Activated naive CD4-positive, alpha-beta T cell treated with anti-CD3 and anti-CD28 coated beads for 36 hours (primary cell): ENCODE data around the gene EIF5. TPM values are rescaled to one million over a fixed set of nuclear protein-coding genes. Genes with fewer than 3 reads are reported as not detected.

Experiments used
- CTCF ChIA-PET: fragments of 350-600 bp; sonication (Branson Sonifier 250); formaldehyde crosslinking; loops from one replicate; lab custom pipeline; 2021; ENCODE audit warnings: antibody characterized with exemption; lab: Charles Lee
- DNase-seq: peaks from one replicate; pipeline ENCODE4 v3.0.0-alpha.2; 2020
- H3K27ac Mint-ChIP-seq: one replicate; pipeline ENCODE4 v1.8.0; 2021; ENCODE audit warnings: mild to moderate bottlenecking, mixed read lengths
- H3K27me3 Mint-ChIP-seq: one replicate; pipeline ENCODE4 v1.8.0; 2021; ENCODE audit warnings: low read depth, mixed read lengths
- H3K36me3 Mint-ChIP-seq: one replicate; pipeline ENCODE4 v1.8.0; 2021; ENCODE audit warnings: low read depth, mixed read lengths
- H3K4me1 Mint-ChIP-seq: one replicate; pipeline ENCODE4 v1.8.0; 2021; ENCODE audit warnings: low read depth, mixed read lengths
- H3K4me3 Mint-ChIP-seq: one replicate; pipeline ENCODE4 v1.8.0; 2021; ENCODE audit warnings: mild to moderate bottlenecking, moderate library complexity, mixed read lengths
- H3K9me3 Mint-ChIP-seq: one replicate; pipeline ENCODE4 v1.8.0; 2021; ENCODE audit warnings: mixed read lengths
- intact Hi-C: fragments of 100-400 bp; cut with micrococcal nuclease; formaldehyde crosslinking; loops from one replicate; pipeline ENCODE4 v1.15.1; 2023
- total RNA-seq, 2 experiments: library from RNA; stranded (reverse); gene quantifications; one replicate each; pipeline ENCODE4 v1.2.3, GENCODE V29; 2021

EIF5 gene
- total RNA-seq, 2 experiments from 2014 or later: 117 to 121 TPM

DNA sequence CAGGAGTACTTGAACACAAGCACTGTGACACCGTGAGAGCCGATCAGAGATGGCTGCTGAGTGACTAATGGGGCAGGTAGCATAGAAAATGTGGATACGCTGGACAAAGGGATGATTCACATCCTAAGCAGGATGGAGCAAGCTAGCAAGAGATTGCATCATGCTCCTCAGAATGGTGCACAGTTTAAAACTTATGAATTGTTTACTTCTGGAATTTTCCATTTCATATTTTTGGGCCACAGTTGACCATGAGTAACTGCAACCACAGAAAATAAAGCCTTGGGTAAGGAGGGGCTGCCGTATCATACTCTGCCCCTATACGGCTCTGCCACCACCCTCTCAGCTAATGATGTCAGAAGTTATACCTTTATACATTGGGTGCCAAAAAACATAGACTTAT, 27.8 kb downstream of the EIF5 start:
- Mint-ChIP-seq H3K4me1 (peaks cover 7% of the 10 kb centered on the region), H3K9me3 (peaks cover 20% of the 10 kb centered on the region), H3K36me3 (peaks cover 10% of the 10 kb centered on the region), H3K27ac (peak overlapping the region; percentile 71), H3K4me3 (no peak overlapping the region), H3K27me3 (peaks cover 9% of the 10 kb centered on the region)
- peak; percentile 49 for DNase-seq
- intact Hi-C loops: no loop called here
- CTCF ChIA-PET: interaction anchor here (1.6 kb wide), 1 partner anchor 28 kb away, joined by 5 read pairs; no protein-coding TSS in a partner anchor

DNA sequence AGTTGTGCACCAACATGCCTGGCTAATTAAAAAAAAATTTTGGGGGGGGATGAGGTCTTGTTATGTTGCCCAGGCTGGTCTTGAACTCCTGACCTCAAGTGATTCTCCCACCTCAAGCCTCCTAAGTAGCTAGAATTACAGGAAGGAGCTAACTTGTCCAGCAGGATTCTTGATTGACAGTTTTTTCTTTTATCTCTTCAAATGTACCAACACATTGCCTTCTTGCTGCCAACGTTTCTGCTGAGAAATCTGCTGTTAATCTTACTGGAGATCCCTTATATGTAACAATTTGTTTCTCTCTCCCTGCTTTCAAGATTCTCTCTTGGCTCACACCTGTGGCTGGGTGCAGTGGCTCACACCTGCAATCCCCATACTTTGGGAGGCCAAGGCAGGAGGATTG, 28.7 kb downstream of the EIF5 start:
- Mint-ChIP-seq H3K9me3 (peaks cover 20% of the 10 kb centered on the region), H3K4me3 (no peak overlapping the region), H3K4me1 (peaks cover 5% of the 10 kb centered on the region), H3K36me3 (peaks cover 10% of the 10 kb centered on the region), H3K27me3 (peaks cover 4% of the 10 kb centered on the region), H3K27ac (no peak overlapping the region)
- CTCF ChIA-PET: interaction anchor here (1.6 kb wide), 1 partner anchor 28 kb away, joined by 5 read pairs; no protein-coding TSS in a partner anchor
- intact Hi-C loops: no loop called here
- DNase-seq: no peak

DNA sequence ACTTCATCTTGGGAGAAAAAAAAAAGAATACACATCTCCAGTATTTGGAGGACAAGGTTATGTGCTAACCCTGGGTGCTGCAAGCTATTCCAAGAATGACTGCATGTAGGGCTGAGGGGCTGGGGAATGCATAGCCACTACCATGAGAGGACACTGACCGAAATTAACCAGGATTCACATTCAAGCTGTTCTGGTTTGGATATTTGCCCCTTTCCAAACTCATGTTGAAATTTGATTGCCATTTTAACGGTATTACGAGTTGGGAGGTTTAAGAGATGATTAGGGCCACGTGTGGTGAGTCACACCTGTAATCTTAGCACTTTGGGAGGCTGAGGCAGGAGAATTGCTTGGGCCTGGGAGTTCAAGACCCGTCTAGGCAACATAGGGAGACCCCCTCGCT, 32.7 kb downstream of the EIF5 start:
- Mint-ChIP-seq H3K27ac (no peak overlapping the region), H3K9me3 (peaks cover 18% of the 10 kb centered on the region), H3K4me1 (peaks cover 3% of the 10 kb centered on the region), H3K36me3 (peaks cover 9% of the 10 kb centered on the region), H3K4me3 (no peak overlapping the region), H3K27me3 (no peaks in the 10 kb centered on the region)
- no peak for DNase-seq
- intact Hi-C loops: no loop called here
- CTCF ChIA-PET: interaction anchor here (0.8 kb wide), 1 partner anchor 14 kb away, joined by 3 read pairs; no protein-coding TSS in a partner anchor

DNA sequence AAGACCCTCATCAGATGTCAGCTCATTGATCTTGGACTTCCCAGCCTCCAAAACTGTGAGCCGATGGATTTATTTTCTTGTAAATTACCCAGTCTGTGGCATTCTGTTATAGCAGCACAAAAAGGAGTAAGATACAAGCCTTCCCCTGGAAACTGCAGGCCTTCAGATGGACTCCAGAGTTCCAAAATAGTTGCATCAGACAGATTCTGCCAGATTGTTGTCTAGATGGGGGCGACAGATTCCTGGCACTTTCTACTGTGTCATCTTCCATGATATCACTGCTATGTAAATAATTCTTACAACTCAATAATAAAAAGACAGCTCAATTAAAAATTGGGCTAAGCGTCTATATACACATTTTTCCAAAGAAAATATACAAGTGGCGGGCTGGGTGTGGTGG, 34.0 kb downstream of the EIF5 start:
- intact Hi-C loops: no loop called here
- Mint-ChIP-seq H3K36me3 (peaks cover 3% of the 10 kb centered on the region), H3K9me3 (peaks cover 9% of the 10 kb centered on the region), H3K4me3 (no peak overlapping the region), H3K27me3 (no peaks in the 10 kb centered on the region), H3K27ac (no peak overlapping the region), H3K4me1 (no peaks in the 10 kb centered on the region)
- no peak for DNase-seq
- CTCF ChIA-PET: no interaction called here

DNA sequence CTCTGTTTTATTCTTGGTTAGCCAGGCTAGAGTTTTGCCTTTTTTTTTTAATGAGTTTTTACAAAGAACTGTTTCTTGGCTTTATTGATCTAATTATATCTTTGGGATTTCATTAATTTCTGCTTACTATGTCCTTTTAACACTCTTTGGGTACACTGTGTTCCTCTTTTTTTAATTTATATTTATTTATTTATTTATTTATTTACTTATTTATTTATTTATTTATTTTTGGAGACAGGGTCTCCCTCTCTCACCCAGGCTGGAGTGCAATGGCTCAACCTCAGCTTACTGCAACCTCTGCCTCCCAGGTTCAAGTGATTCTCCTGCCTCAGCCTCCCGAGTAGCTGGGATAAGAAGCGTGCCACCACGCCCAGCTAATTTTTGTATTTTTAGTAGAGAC, 36.0 kb downstream of the EIF5 start:
- CTCF ChIA-PET: interaction anchor here (0.6 kb wide), 1 partner anchor 120 kb away, joined by 6 read pairs; no protein-coding TSS in a partner anchor
- Mint-ChIP-seq H3K4me1 (no peaks in the 10 kb centered on the region), H3K36me3 (no peaks in the 10 kb centered on the region), H3K9me3 (no peaks in the 10 kb centered on the region), H3K27me3 (no peaks in the 10 kb centered on the region), H3K4me3 (no peak overlapping the region), H3K27ac (no peak overlapping the region)
- intact Hi-C loops: no loop called here
- no peak for DNase-seq

DNA sequence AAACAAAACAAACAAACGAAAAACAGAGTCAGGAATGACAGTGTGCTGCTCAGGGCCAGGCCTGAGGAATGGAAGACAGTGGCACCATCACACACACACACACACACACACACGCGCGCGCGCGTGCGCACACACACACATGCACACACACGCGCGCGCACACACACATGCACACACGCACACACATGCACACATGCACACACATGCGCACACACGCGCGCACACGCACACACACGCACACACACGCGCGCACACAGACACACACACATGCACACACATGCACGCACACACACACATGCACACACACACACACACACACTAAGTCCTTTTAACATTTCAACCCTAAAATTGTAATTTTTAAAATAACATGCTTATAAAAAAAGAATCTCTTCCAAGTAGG, 38.0 kb downstream of the EIF5 start:
- Mint-ChIP-seq H3K27me3 (no peaks in the 10 kb centered on the region), H3K36me3 (no peaks in the 10 kb centered on the region), H3K27ac (no peak overlapping the region), H3K9me3 (no peaks in the 10 kb centered on the region), H3K4me1 (no peaks in the 10 kb centered on the region), H3K4me3 (no peak overlapping the region)
- DNase-seq: no peak
- intact Hi-C loops: no loop called here
- CTCF ChIA-PET: interaction anchor here (0.9 kb wide), 1 partner anchor 19 kb away, joined by 3 read pairs; no protein-coding TSS in a partner anchor

DNA sequence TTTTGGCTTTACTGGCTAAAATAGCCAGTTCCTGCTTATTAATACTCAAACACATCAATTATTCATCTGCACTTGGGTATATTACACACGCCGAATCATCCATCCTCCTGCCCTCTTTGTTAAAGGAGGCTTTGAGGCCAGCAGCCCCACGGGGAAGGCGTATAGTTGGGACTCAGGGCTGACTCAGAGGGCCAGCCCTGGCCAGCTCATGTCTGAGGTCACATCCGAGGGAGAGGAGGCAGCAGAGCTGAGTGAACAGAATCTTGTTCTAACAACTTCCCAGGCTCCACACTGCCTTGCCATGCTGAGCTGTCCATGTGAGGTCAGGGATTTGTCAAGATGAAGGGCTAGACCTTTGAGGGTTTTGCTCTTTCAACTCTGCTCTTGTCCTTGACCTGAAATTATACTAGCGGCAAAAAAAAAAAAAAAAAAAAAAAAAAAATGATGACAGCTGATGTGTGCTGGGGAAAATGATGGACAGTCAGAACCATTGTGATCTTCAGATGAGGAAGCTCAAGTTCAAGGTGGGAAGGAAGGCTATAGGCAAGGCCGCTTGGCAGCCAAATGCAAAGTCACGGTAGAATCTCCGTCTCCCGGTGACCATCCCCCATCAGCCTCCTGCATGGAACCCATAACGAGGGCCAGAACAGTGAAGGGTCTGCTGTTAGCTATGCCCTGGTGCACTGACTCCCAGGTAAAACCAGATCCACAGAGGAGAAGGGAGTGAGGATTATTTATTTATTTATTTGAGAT, 38.7 kb downstream of the EIF5 start:
- intact Hi-C loops: no loop called here
- Mint-ChIP-seq H3K27ac (no peak overlapping the region), H3K4me1 (no peaks in the 10 kb centered on the region), H3K9me3 (no peaks in the 10 kb centered on the region), H3K36me3 (no peaks in the 10 kb centered on the region), H3K27me3 (no peaks in the 10 kb centered on the region), H3K4me3 (no peak overlapping the region)
- DNase-seq: no peak
- CTCF ChIA-PET: interaction anchor here (0.9 kb wide), 1 partner anchor 19 kb away, joined by 3 read pairs; no protein-coding TSS in a partner anchor

DNA sequence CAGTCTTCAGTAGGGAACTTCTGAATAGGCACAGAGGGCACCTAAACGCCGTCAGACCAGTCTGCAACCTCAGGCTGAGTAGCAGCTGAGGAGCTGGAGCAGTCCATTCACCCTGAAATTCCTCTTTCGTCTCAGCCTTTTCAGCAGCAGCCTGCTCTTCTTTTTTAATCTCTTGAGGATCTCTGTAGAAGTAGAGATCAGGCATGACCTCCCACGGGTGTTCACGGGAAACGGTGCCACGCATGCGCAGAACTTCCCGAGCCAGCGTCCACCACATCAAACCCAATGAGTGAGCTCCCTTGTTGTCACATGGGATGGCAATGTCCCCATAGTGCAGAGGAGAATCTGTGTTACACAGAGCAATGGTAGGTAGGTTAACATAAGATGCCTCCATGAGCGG, 40.1 kb downstream of the EIF5 start:
- Mint-ChIP-seq H3K4me1 (no peaks in the 10 kb centered on the region), H3K27ac (no peak overlapping the region), H3K9me3 (no peaks in the 10 kb centered on the region), H3K4me3 (no peak overlapping the region), H3K36me3 (no peaks in the 10 kb centered on the region), H3K27me3 (no peaks in the 10 kb centered on the region)
- intact Hi-C loops: no loop called here
- DNase-seq: no peak
- CTCF ChIA-PET: interaction anchor here (0.8 kb wide), 2 partner anchors 17 to 47 kb away, joined by 3 to 4 read pairs; no protein-coding TSS in a partner anchor

DNA sequence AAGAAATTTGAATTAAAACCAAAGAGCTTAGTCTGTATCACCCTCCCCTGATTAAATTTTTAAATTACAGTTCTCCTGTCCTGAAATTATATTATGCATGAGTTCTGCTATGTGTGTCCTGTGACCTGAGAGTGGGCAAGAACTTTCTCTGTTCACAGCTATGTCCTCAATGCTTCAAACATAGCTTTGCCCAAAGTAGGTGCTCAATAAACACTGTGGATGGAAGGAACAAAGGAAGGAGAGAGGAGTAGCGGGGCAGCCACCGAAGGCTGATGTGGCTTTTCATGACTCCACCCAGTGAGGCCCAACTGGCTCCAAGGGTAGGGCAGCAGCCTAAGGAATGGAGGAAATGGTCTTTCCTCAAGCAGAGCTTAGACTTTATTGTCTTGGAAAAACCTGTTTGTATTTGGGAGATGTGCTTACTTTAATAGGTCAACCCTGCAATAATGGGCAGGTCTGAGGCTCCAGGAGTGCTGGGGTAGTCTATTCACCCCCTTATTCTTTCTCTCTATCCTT, 43.5 kb downstream of the EIF5 start:
- H3K27ac Mint-ChIP-seq: no peak overlapping the region
- H3K27me3 Mint-ChIP-seq: peaks cover 4% of the 10 kb centered on the region
- H3K4me3 Mint-ChIP-seq: no peak overlapping the region
- intact Hi-C loops: no loop called here
- CTCF ChIA-PET: interaction anchor here (1.4 to 3.3 kb wide), 2 partner anchors 13 to 16 kb away, joined by 7 to 12 read pairs; no protein-coding TSS in a partner anchor
- H3K9me3 Mint-ChIP-seq: no peaks in the 10 kb centered on the region
- H3K36me3 Mint-ChIP-seq: no peaks in the 10 kb centered on the region
- DNase-seq: no peak
- H3K4me1 Mint-ChIP-seq: peaks cover 9% of the 10 kb centered on the region

DNA sequence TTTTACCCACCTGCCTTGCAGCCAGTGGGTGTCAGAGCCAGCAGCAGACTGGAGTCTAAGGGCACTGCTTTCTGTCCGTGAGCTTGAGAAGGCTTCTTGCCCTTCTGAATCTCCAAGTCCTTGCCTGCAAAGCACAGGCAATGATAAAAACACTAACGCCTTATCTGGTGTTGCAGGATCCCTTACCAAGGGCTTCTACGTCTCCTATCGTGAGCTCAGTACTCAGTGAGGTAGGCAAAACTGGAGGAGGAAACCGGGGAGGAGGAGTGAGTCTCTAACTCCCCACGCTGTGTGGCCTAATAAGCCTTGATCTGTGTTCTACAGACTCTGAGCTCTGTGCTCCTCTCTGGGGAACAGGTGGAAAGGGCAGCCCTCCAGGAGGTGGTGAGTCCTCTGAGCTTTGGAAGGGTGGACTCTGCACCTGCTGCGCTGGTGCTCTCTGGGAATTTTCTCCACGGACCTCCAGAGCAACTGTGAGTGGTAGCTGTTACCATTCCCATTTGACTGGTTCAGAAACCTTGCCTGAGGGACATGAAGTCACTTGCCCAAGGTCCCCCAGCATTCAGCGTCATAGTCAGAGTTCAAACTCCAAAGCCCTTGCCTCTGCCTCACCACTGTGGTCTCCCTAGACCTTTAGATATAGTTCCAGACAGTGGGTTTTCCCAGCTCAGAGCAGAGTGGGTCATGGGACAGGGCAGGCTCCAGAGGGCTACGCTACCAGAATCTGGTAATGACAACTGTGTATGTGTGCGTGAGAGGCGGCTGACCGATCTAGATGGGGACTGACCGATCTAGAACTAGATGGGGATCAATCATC, 44.2 kb downstream of the EIF5 start:
- Mint-ChIP-seq H3K27me3 (peaks cover 4% of the 10 kb centered on the region), H3K27ac (no peak overlapping the region), H3K4me1 (peaks cover 12% of the 10 kb centered on the region), H3K9me3 (no peaks in the 10 kb centered on the region), H3K36me3 (no peaks in the 10 kb centered on the region), H3K4me3 (no peak overlapping the region)
- no peak for DNase-seq
- intact Hi-C loops: no loop called here
- CTCF ChIA-PET: interaction anchor here (1.4 to 3.3 kb wide), 2 partner anchors 12 to 15 kb away, joined by 7 to 12 read pairs; no protein-coding TSS in a partner anchor

DNA sequence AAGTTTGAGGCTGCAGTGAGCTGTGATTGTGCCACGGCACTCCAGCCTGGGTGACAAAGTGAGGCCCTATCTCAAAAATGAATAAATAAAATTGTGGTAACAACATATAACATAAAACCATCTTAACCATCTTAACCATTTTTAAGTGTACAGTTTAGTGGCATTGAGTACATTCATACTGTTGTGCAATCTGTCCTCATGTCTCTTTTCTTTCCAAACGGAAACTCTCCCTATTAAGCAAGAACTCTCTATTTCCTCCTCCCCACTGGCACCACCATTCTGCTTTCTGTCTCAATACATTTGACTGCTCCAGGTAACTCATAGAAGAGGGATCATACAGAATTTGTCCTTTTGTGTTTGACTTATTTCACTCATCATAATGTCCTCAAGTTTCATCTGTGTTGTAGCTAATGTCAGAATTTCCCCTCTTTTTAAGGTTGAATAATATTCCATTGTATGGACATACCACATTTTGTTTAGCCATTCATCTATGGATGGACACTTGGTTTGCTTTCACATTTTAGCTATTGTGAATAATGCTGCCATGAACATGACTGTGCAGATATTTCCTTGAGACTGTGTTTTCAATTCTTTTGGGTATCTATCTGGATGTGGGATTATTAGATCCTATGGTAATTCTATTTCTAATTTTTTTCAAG, 46.8 kb downstream of the EIF5 start:
- no peaks in the 10 kb centered on the region for H3K9me3 Mint-ChIP-seq
- peaks cover 4% of the 10 kb centered on the region for H3K27me3 Mint-ChIP-seq
- H3K27ac Mint-ChIP-seq: no peak overlapping the region
- intact Hi-C loops: loop anchor here (10.0 kb wide), 1 partner anchor 244 kb away; the partner anchor contains the start of gene KLC1
- peaks cover 19% of the 10 kb centered on the region for H3K4me1 Mint-ChIP-seq
- peaks cover under 1% of the 10 kb centered on the region for H3K36me3 Mint-ChIP-seq
- no peak for DNase-seq
- no peak overlapping the region for H3K4me3 Mint-ChIP-seq
- CTCF ChIA-PET: interaction anchor here (0.7 to 2.4 kb wide), 5 partner anchors 10 to 14 kb away, joined by 3 to 10 read pairs (median 5); no protein-coding TSS in a partner anchor
